Measurements from ENCODE around the gene CMTM1. TPM values are rescaled to one million over a fixed set of nuclear protein-coding genes. Genes with fewer than 3 reads are reported as not detected.

CMTM1 gene
- total RNA-seq, 1 donor from 2014 or later = 0.95 TPM

- CTCF ChIA-PET = no interaction called here
- ATAC-seq (ENCODE audit: low read depth) (no peak), DNase-seq (no peak)
- H3K27me3 Mint-ChIP-seq = no peaks in the 10 kb centered on the region
- no peak for TF ChIP-seq CTCF (IDR thresholded peaks at IDR 0.05)
- no peaks in the 10 kb centered on the region for H3K9me3 Mint-ChIP-seq
- peaks cover 42% of the 10 kb centered on the region for H3K4me1 Mint-ChIP-seq
- H3K36me3 Mint-ChIP-seq (ENCODE audit: low read depth) = peaks cover 3% of the 10 kb centered on the region
- H3K4me3 Mint-ChIP-seq = no peak overlapping the region
- intact Hi-C loops (cut with micrococcal nuclease) = no loop called here
- no peak overlapping the region for H3K27ac Mint-ChIP-seq
- POLR2A ChIA-PET = interaction anchor here (1.3 to 2.1 kb wide), 3 partner anchors 11 to 24 kb away, joined by 4 to 5 read pairs (median 5); partner anchors contain the start of gene CKLF
Observed at GRCh38 chr16:66528294-66528693, 37.9 kb upstream of the CMTM1 start.

GRCh38 chr16:66529475-66529874, 36.8 kb upstream of the CMTM1 start:
- Mint-ChIP-seq H3K27ac (no peak overlapping the region), H3K4me1 (peaks cover 33% of the 10 kb centered on the region), H3K27me3 (no peaks in the 10 kb centered on the region), H3K36me3 (ENCODE audit: low read depth) (peaks cover 3% of the 10 kb centered on the region), H3K9me3 (no peaks in the 10 kb centered on the region), H3K4me3 (no peak overlapping the region)
- intact Hi-C loops (cut with micrococcal nuclease) = no loop called here
- CTCF ChIA-PET = no interaction called here
- DNase-seq (no peak), ATAC-seq (ENCODE audit: low read depth) (no peak)
- no peak for TF ChIP-seq CTCF (IDR thresholded peaks at IDR 0.05)
- POLR2A ChIA-PET = interaction anchor here (0.6 to 2.2 kb wide), 3 partner anchors 10 to 18 kb away, joined by 4 to 5 read pairs (median 4); no protein-coding TSS in a partner anchor

- DNase-seq (no peak), ATAC-seq (ENCODE audit: low read depth) (no peak)
- Mint-ChIP-seq H3K27ac (no peak overlapping the region), H3K4me3 (no peak overlapping the region), H3K27me3 (no peaks in the 10 kb centered on the region), H3K9me3 (no peaks in the 10 kb centered on the region), H3K36me3 (ENCODE audit: low read depth) (peaks cover 2% of the 10 kb centered on the region), H3K4me1 (peaks cover 27% of the 10 kb centered on the region)
- no peak for TF ChIP-seq CTCF (IDR thresholded peaks at IDR 0.05)
- POLR2A ChIA-PET = no interaction called here
- intact Hi-C loops (cut with micrococcal nuclease) = loop anchor here (2.0 kb wide), 1 partner anchor 16 kb away; the partner anchor contains the start of gene TK2
- CTCF ChIA-PET = no interaction called here
Observed at GRCh38 chr16:66534376-66534799, 31.9 kb upstream of the CMTM1 start.

GRCh38 chr16:66536525-66536924, 29.7 kb upstream of the CMTM1 start:
- Mint-ChIP-seq H3K9me3 (no peaks in the 10 kb centered on the region), H3K4me1 (peaks cover 40% of the 10 kb centered on the region), H3K4me3 (no peak overlapping the region), H3K27me3 (no peaks in the 10 kb centered on the region), H3K27ac (no peak overlapping the region), H3K36me3 (ENCODE audit: low read depth) (no peaks in the 10 kb centered on the region)
- DNase-seq (no peak), ATAC-seq (ENCODE audit: low read depth) (no peak)
- intact Hi-C loops (cut with micrococcal nuclease) = no loop called here
- TF ChIP-seq CTCF (IDR thresholded peaks at IDR 0.05) = no peak
- ChIA-PET CTCF (no interaction called here), POLR2A (no interaction called here)

GRCh38 chr16:66537236-66537635, 29.0 kb upstream of the CMTM1 start:
- Mint-ChIP-seq H3K27me3 (no peaks in the 10 kb centered on the region), H3K4me1 (peaks cover 43% of the 10 kb centered on the region), H3K27ac (peak overlapping the region; percentile 27), H3K36me3 (ENCODE audit: low read depth) (no peaks in the 10 kb centered on the region), H3K4me3 (no peak overlapping the region), H3K9me3 (no peaks in the 10 kb centered on the region)
- POLR2A ChIA-PET = no interaction called here
- CTCF ChIA-PET = no interaction called here
- no peak for TF ChIP-seq CTCF (IDR thresholded peaks at IDR 0.05)
- intact Hi-C loops (cut with micrococcal nuclease) = no loop called here
- ATAC-seq (ENCODE audit: low read depth) (no peak), DNase-seq (no peak)
